ENCODE data around the gene PRR3.

DNA sequence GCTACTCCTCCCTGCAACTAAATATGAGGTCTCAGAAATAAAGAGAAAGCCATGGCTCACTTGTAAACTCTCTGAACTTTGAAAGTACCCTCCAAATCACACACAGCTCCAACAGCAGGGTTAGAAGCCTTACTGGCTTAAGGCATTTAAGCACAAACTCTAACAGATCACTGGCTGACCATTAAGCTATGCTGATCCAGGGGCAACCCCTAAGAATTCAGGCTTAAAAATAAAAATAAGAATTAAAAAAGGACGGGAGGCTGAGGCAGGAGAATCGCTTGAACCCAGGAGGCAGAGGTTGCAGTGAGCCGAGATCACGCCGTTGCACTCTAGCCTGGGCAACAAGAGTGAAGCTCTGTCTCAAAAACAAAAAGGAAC lies 45.9 kb upstream of the PRR3 start:
- TF ChIP-seq, protein P1, sequence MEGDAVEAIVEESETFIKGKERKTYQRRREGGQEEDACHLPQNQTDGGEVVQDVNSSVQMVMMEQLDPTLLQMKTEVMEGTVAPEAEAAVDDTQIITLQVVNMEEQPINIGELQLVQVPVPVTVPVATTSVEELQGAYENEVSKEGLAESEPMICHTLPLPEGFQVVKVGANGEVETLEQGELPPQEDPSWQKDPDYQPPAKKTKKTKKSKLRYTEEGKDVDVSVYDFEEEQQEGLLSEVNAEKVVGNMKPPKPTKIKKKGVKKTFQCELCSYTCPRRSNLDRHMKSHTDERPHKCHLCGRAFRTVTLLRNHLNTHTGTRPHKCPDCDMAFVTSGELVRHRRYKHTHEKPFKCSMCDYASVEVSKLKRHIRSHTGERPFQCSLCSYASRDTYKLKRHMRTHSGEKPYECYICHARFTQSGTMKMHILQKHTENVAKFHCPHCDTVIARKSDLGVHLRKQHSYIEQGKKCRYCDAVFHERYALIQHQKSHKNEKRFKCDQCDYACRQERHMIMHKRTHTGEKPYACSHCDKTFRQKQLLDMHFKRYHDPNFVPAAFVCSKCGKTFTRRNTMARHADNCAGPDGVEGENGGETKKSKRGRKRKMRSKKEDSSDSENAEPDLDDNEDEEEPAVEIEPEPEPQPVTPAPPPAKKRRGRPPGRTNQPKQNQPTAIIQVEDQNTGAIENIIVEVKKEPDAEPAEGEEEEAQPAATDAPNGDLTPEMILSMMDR (conservative IDR thresholded peaks at IDR 0.05) = no peak
- no peak for TF ChIP-seq ZFX (IDR thresholded peaks at IDR 0.05)
